ENCODE measurements around the gene CCSAP.

DNA sequence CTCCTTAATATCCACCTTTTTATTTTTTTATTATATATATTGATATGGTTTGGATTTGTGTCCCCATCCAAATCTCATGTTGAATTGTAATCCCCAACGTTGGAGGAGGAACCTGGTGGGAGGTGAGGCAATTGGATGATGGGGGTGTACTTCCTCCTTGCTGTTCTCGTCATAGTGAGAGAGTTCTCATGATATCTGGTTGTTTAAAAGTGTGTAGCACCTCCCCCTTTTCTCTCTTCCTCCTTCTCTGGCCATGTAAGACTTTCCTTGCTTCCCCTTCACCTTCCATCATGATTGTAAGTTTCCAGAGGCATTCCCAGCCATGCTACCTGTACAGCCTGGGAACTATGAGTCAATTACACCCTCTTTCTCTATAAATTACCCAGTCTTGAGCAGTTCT, 22.7 kb upstream of the CCSAP start:
- no peak for TF ChIP-seq IKZF1 (conservative IDR thresholded peaks at IDR 0.05)
- no peak for TF ChIP-seq MXI1 (IDR thresholded peaks at IDR 0.05; ENCODE audit: low read depth, low read length)
- TF ChIP-seq, protein P1, sequence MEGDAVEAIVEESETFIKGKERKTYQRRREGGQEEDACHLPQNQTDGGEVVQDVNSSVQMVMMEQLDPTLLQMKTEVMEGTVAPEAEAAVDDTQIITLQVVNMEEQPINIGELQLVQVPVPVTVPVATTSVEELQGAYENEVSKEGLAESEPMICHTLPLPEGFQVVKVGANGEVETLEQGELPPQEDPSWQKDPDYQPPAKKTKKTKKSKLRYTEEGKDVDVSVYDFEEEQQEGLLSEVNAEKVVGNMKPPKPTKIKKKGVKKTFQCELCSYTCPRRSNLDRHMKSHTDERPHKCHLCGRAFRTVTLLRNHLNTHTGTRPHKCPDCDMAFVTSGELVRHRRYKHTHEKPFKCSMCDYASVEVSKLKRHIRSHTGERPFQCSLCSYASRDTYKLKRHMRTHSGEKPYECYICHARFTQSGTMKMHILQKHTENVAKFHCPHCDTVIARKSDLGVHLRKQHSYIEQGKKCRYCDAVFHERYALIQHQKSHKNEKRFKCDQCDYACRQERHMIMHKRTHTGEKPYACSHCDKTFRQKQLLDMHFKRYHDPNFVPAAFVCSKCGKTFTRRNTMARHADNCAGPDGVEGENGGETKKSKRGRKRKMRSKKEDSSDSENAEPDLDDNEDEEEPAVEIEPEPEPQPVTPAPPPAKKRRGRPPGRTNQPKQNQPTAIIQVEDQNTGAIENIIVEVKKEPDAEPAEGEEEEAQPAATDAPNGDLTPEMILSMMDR (IDR thresholded peaks at IDR 0.05 in 2 of 3, conservative IDR thresholded peaks at IDR 0.05 in 1 of 3; ENCODE audit: control insufficient read depth in 2 of 3, extremely low read depth in 1 of 3, insufficient read depth in 1 of 3, low read depth in 3 of 3, low read length in 3 of 3), result no peak
- no peak for TF ChIP-seq MEF2A (IDR thresholded peaks at IDR 0.05; ENCODE audit: insufficient read depth, low read depth, low read length)
- TF ChIP-seq GABPA (IDR thresholded peaks at IDR 0.05; ENCODE audit: low read depth), result no peak

Data from GM12878 (cell line).